ENCODE results near the gene ACSL6.

GRCh38 chr5:132007399-132008162 is 3.9 kb downstream of the ACSL6 start:
- TF ChIP-seq CTCF (IDR thresholded peaks at IDR 0.05) = peak; percentile 44 to 84 (median 61)
- TF ChIP-seq POLR2A (IDR thresholded peaks at IDR 0.05) = no peak
- TF ChIP-seq EP300 (IDR thresholded peaks at IDR 0.05) = no peak
